Stromal cell of bone marrow (primary cell): ENCODE data around the gene BTN1A1.
"Not testable (repeated sequence)": the region's sequence is repeated elsewhere in the genome, so short reads cannot be mapped to it uniquely, and the experiment has no call there.

Experiments
- DNase-seq: peaks from one replicate; pipeline ENCODE4 v3.0.0-alpha.2; 2012; ENCODE audit warnings: low read depth

Gene BTN1A1

GRCh38 chr6:26476896-26477295 lies 23.2 kb upstream of the BTN1A1 start:
- DNase-seq = no peak

GRCh38 chr6:26477426-26477825 lies 22.7 kb upstream of the BTN1A1 start:
- DNase-seq = no peak

DNA sequence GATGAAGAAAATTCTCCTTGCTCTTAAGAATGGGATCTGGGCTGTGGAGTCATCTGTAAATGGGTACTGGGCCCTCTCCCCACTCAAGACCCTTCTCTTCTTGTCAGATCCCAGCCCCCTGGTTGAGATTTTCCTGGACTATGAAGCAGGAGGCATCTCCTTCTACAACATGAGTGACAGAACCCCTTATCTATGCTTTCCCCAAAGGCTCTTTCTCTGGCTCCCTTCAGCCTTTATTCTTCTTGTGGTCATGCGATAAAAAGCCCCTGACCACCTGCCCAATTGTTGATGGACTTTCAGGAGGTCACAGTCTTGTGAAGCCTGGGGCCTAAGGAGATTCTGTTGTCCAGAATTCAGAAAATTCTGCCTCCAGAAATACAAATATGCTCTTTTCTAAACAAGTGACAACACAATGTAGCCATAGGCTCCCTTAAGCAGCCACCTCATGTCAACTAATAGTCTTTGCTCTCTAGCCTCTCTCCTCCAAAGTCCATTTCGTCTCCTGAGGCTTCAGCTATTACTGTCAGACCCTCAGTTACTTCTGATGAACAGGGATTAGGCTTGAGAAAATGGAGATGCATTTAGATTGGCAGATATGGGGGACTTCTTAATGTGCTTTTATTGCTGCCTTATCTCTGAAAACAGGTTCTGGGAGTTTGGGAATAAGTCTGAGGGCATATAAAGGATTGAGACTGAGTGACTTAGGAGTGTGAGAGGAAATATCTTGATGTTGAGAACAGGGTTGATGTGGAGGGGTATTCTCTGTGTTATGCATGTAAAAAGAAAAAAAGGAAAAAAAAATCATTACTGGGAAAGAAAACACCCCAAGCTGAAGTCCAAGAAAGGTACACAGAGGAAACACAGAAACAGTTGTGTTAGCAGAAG lies 21.8 kb upstream of the BTN1A1 start:
- DNase-seq = no peak

DNA sequence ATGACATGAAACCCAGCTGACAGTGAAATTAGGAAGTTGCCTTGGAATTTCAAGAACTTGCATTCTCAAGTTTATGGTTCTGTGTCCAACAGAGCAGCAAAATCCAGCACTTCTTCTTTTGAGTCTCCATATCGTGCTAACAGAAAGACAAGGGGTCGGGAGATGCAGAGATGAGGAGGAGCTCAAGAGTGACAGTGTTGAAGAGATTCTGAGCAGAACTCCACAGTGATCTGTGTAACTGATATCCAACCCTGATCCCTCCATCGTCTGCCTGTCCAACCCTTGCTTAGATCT lies 21.2 kb upstream of the BTN1A1 start:
- no peak for DNase-seq

DNA sequence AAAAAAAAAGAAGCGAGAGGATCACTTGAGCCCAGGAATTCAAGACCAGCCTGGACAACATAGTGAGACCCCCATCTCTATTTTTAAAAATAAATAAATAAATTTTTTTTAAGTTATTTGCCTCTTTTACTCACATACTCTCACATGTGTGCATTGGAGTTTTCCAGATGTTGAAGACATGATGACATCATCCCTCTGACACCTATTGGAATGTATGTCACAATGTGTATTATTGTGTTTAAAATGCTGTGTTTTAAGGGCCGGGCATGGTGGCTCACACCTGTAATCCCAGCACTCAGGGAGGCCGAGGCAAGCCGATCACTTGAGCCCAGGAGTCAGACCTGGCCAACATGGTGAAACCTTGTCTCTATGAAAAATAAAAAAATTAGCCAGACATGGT lies 17.8 kb upstream of the BTN1A1 start:
- no peak for DNase-seq

GRCh38 chr6:26483727-26484126 lies 16.4 kb upstream of the BTN1A1 start:
- DNase-seq = no peak

DNA sequence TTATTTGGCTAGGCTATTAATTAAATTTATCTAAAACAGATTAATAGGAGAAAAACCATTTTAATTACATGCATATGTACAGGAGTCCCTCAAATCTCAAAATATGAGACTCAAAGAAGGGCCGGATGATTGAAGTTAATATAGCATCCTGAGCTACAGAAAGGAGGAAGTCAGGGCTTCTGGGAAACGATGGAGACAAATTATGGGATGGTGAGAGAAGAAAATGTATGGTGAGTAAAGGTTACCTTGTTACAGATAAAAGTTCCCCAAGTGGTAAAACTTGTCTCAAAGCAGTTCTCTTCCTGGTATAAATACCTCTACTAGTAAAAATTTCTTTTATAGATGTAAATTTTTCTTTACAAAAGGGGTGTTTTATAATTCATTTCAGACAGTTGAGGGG lies 15.9 kb upstream of the BTN1A1 start:
- no peak for DNase-seq

DNA sequence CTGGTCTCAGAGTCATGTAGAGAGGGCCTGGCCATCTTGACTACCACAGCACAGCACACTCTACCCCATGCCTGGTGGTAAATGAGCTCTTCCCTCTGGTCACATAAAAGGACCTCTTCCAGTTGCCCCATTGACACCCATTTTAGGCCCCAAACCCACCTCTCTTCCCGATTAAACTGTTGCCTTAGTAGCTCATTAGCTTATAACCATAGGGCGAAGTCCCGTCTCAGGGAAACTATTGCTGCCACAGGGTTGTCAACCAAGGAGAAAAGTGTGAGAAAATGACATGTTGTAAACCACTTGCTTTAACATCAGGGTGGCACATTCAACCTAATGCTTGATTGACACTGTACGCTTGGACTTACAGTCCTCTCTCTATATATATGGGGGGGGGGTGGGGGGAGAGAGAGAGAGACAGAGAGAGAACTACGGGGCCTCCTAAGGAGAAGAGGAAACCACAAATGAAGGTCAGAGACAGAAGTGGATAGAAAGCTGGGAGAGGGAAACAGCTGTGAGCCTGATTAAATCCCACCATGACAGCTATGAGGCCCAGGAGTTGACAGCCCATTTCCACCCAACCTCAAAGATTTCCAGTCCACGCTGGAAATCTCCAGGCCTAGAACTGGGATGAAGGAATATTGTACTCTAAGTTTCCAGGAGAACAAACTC lies 14.9 kb upstream of the BTN1A1 start:
- DNase-seq = no peak

- no peak for DNase-seq
These were observed 13.7 kb upstream of the BTN1A1 start for GRCh38 chr6:26486358-26486757.

DNA sequence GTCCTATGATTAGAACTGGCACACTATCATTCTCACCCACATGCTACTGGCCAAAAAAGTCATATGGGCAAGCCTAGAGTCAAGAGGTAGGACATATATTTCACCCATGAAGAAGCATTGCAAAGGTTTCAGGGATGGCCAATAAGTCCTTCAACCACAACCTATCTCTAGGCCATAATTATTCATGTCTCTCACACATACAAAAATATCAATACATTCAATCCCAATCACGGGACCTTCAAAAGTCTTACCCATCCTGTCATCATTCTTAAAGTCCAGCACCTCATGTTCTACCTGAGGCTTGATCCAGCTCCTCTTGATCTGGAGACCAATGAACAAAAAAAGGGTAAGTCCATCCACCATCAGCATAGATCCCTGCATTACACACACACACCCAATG lies 12.6 kb upstream of the BTN1A1 start:
- no peak for DNase-seq

DNA sequence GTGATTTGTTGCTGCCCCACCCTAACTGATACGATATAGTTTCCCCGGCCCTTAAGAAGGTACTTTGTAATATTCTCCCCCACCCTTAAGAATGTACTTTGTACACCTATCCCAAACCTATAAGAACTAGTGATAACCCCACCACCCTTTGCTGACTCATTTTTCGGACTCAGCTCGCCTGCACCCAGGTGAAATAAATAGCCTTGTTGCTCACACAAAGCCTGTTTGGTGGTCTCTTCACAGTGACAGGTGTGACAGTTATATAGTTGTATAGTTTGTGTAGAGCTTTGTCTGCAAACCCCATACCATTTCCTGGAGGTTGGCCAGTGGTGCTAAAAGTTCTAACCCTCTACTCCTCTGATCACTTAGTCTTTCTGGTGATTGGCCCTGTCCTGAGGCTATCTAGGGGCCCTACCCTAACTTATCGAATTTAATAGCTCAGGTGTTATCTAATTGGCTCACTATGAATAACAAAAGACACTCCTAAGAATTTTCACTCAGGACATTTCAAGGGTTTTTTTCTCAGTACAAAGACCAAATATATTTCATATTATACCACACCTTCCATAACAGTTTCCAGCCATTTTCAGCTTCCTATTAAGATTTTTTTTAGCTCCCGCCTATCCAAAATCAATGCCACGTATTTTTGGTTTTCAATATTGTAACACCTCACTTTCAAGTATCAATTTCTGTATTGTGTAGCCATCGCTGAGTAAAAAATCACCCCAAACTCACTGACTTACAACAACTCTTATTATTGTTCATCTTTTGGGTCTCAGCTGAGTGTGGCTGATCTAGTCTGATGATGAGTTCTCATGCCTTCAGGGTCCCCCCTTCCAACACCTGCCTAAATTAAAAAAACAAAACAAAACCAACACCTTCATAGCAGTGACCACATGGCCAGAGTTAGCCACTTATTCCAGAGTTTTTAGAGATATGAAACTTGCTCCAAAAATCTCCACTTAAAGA lies 9.8 kb upstream of the BTN1A1 start:
- no peak for DNase-seq

DNA sequence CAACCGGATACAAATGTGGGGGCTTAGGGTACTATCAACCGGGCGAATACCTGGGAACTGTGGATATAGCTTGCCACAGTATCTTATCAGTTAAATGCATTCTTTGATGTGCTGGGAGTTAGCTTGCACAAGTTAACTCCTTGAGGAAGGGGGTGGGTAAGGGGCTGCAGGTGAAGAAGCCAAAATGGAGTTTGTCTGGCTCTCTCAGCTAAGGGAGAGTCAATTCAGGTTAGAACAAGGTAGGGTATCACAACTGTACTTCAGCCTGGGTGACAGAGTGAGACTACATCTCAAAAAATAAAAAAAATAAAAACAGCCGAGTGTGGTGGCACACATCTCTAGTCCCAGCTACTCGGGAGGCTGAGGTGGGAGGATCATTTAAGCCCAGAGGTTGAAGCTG lies 8.5 kb upstream of the BTN1A1 start:
- DNase-seq = no peak

- peak; percentile 10 for DNase-seq
These were observed 6.8 kb upstream of the BTN1A1 start for GRCh38 chr6:26493258-26493657.

- no peak for DNase-seq
These were observed 6.0 kb upstream of the BTN1A1 start for GRCh38 chr6:26494117-26494516.

- no peak for DNase-seq
These were observed 4.8 kb upstream of the BTN1A1 start for GRCh38 chr6:26495281-26495680.

DNA sequence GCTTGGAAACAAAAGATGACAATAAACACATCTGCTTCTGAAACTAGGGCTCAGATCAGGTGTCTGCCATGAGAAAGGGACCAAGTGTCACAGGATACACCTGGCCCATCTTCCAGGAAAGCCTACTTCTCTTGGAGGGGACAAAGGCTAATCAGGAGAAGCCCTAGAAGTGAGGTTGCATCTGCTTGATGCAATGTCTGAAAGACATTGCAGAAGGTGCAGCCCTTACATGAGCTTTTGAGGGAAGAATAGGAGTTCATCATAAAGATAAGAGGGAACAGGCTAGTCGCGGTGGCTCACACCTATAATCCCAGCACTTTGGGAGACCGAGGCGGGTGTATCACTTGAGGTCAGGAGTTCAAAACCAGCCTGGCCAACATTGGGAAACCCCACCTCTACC lies 2.5 kb upstream of the BTN1A1 start:
- no peak for DNase-seq

GRCh38 chr6:26501482-26501986 lies 1.4 kb downstream of the BTN1A1 start:
- no peak for DNase-seq

GRCh38 chr6:26502165-26502564 lies 2.1 kb downstream of the BTN1A1 start:
- no peak for DNase-seq

GRCh38 chr6:26502626-26503025 lies 2.5 kb downstream of the BTN1A1 start:
- DNase-seq = no peak

- DNase-seq = no peak
These were observed 7.6 kb downstream of the BTN1A1 start for GRCh38 chr6:26507658-26508057.

DNA sequence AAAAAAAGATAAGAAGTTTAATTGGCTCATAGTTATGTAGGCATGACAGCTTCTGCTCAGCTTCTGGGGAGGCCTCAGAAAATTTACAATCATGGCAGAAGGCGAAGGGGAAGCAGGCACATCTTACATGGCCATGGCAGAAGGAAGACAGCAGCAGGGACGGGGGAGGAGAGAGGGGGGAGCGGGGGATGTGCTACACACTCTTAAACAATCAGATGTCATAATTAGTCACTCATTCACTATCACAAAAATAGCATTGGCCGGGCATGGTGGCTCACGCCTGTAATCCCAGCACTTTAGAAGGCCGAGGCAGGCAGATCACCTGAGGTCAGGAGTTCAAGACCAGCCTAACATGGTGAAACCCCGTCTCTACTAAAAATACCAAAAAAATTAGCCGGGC lies 10.9 kb downstream of the BTN1A1 start:
- not testable (repeated sequence) for DNase-seq

DNA sequence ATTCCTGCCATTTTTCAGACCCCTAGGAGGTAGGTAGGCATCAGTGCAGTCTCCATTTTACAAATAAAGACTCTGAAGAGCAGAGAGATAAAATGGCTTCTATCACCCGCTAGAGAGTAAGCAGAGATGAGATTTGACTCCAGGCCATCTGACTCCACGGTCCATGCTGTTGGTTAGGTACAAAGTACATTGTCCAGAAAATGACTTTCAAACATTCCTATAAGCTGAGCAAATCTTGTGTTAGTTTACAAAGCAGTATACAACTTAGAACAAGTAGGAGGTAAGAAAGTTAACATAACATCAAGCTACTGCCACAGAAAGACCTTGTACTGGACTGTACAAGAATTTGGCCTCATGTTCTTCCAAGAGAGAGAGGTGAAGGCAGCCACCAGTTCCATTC lies 14.9 kb downstream of the BTN1A1 start:
- DNase-seq = no peak
